ENCODE data around the gene COASY.

The COASY gene

GRCh38 chr17:42581744-42582270, 19.9 kb downstream of the COASY start:
- H3K9me3 Mint-ChIP-seq, result no peaks in the 10 kb centered on the region
- peaks cover 84% of the 10 kb centered on the region for H3K36me3 Mint-ChIP-seq (ENCODE audit: low read depth)
- H3K4me1 Mint-ChIP-seq (ENCODE audit: low read depth), result peaks cover 41% of the 10 kb centered on the region
- no peaks in the 10 kb centered on the region for H3K27me3 Mint-ChIP-seq
- no peak overlapping the region for H3K27ac Mint-ChIP-seq
- no peak overlapping the region for H3K4me3 Mint-ChIP-seq
- intact Hi-C loops (cut with micrococcal nuclease), result loop anchor here (10.0 kb wide), 1 partner anchor 123 kb away; no protein-coding TSS in a partner anchor

- Mint-ChIP-seq H3K27ac (peak overlapping the region; percentile 73), H3K4me1 (ENCODE audit: low read depth) (peaks cover 26% of the 10 kb centered on the region), H3K9me3 (no peaks in the 10 kb centered on the region), H3K4me3 (no peak overlapping the region), H3K36me3 (ENCODE audit: low read depth) (peaks cover 100% of the 10 kb centered on the region), H3K27me3 (no peaks in the 10 kb centered on the region)
- intact Hi-C loops (cut with micrococcal nuclease), result loop anchor here (10.0 kb wide), 1 partner anchor 120 kb away; no protein-coding TSS in a partner anchor
Measured at GRCh38 chr17:42584880-42585279, 22.9 kb downstream of the COASY start.

DNA sequence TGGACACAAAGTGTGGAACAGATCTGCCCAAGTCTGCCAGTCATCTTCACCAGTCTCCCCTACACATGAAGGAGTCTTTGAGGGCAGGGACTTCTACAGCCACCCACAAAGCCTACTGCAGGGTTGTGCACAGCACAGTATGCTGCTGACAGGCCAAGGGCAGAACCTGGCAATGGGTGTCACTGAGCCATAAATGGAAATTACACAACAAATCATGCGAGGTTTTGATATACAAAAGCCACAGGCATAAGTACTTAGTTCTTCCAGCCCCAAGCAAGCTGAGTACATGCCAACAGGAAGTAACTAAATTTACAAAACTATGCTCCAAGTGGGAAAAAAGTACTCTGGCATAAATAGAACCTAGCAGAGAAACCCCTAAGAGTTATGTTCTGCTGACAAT, 23.4 kb downstream of the COASY start:
- Mint-ChIP-seq H3K9me3 (no peaks in the 10 kb centered on the region), H3K27ac (peak overlapping the region; percentile 73), H3K36me3 (ENCODE audit: low read depth) (peaks cover 100% of the 10 kb centered on the region), H3K4me3 (no peak overlapping the region), H3K4me1 (ENCODE audit: low read depth) (peaks cover 26% of the 10 kb centered on the region), H3K27me3 (no peaks in the 10 kb centered on the region)
- intact Hi-C loops (cut with micrococcal nuclease), result loop anchor here (10.0 kb wide), 1 partner anchor 119 kb away; no protein-coding TSS in a partner anchor

DNA sequence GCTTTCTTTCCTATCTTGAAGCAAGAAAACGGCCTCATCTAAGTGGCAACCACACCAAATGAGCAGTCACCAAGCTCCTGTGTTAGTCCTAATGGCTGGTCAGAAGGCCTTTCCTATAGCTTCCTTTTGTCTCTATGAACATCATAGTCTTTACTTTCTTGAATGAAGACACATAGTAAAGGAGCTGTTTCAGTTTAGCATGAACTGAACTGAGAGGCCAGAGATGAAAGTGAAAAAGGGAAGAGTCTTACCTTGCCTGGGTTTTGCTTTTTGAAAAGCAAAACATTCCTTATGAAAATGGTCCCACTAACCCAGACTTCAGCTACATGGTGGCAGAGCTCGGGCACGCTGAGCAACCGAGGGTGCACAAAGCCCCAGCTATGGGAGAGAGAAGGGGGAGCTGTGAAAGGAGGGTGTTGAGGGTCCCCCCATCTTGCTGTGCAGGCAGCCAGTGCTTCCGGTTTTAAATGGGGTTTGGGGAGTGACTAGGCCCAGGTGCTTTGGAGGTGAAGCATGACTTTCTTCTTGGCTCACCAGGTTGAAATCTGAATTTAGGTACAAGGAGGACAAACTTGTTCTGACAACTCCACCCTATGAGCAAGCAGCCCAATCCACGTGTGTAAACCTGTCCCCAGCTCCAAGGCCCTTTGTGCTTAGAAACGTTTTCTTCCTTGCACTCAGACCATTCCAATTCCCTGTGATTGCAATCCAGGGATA, 24.7 kb downstream of the COASY start:
- H3K4me1 Mint-ChIP-seq (ENCODE audit: low read depth), result peaks cover 26% of the 10 kb centered on the region
- H3K4me3 Mint-ChIP-seq, result no peak overlapping the region
- no peaks in the 10 kb centered on the region for H3K27me3 Mint-ChIP-seq
- intact Hi-C loops (cut with micrococcal nuclease), result loop anchor here (10.0 kb wide), 1 partner anchor 118 kb away; no protein-coding TSS in a partner anchor
- peak overlapping the region; percentile 43 for H3K27ac Mint-ChIP-seq
- no peaks in the 10 kb centered on the region for H3K9me3 Mint-ChIP-seq
- peaks cover 100% of the 10 kb centered on the region for H3K36me3 Mint-ChIP-seq (ENCODE audit: low read depth)

GRCh38 chr17:42590886-42591285, 28.9 kb downstream of the COASY start:
- intact Hi-C loops (cut with micrococcal nuclease), result no loop called here
- Mint-ChIP-seq H3K36me3 (ENCODE audit: low read depth) (peaks cover 84% of the 10 kb centered on the region), H3K9me3 (no peaks in the 10 kb centered on the region), H3K4me3 (no peak overlapping the region), H3K4me1 (ENCODE audit: low read depth) (peaks cover 13% of the 10 kb centered on the region), H3K27me3 (no peaks in the 10 kb centered on the region), H3K27ac (no peak overlapping the region)

DNA sequence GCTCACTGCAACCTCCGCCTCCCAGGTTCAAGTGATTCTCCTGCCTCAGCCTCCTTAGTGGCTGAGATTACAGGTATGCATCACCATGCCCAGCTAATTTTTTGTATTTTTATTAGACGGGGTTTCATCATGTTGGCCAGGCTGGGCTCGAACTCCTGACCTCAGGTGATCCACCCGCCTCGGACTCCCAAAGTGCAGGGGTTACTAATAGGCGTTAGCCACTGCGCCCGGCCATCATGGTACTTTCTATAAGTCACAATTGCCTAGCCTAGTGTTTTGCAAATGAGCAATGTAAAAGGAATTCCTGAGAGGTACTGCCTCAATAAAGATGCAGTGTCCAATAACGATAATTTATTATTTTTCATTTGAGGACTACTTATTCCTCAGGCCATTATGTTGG, 29.5 kb downstream of the COASY start:
- Mint-ChIP-seq H3K4me1 (ENCODE audit: low read depth) (peaks cover 8% of the 10 kb centered on the region), H3K4me3 (no peak overlapping the region), H3K9me3 (no peaks in the 10 kb centered on the region), H3K36me3 (ENCODE audit: low read depth) (peaks cover 84% of the 10 kb centered on the region), H3K27me3 (no peaks in the 10 kb centered on the region), H3K27ac (no peak overlapping the region)
- intact Hi-C loops (cut with micrococcal nuclease), result no loop called here

DNA sequence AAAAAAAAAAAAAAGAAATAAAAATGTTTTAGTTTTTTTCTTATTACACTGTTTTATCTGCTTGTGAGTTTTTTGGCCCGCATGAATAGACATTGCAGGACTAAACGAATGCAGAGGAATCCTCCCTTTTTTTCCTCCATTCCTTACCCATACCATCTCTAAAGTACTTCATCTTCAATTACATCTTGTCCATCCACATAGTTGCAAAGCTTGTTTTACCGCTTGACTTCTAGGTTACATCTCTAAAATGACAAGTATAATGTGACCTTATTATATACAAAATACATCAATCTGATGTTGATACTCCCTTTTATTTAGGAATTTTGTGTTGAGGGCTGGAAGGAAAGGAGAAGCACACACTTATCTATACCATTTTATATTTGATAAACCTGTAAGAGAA, 34.4 kb downstream of the COASY start:
- Mint-ChIP-seq H3K4me1 (ENCODE audit: low read depth) (no peaks in the 10 kb centered on the region), H3K27me3 (no peaks in the 10 kb centered on the region), H3K36me3 (ENCODE audit: low read depth) (peaks cover 59% of the 10 kb centered on the region), H3K4me3 (no peak overlapping the region), H3K9me3 (no peaks in the 10 kb centered on the region), H3K27ac (no peak overlapping the region)
- intact Hi-C loops (cut with micrococcal nuclease), result no loop called here

- Mint-ChIP-seq H3K9me3 (no peaks in the 10 kb centered on the region), H3K27ac (no peak overlapping the region), H3K4me1 (ENCODE audit: low read depth) (no peaks in the 10 kb centered on the region), H3K36me3 (ENCODE audit: low read depth) (peaks cover 66% of the 10 kb centered on the region), H3K27me3 (no peaks in the 10 kb centered on the region), H3K4me3 (no peak overlapping the region)
- intact Hi-C loops (cut with micrococcal nuclease), result no loop called here
Measured at GRCh38 chr17:42598905-42599304, 37.0 kb downstream of the COASY start.

DNA sequence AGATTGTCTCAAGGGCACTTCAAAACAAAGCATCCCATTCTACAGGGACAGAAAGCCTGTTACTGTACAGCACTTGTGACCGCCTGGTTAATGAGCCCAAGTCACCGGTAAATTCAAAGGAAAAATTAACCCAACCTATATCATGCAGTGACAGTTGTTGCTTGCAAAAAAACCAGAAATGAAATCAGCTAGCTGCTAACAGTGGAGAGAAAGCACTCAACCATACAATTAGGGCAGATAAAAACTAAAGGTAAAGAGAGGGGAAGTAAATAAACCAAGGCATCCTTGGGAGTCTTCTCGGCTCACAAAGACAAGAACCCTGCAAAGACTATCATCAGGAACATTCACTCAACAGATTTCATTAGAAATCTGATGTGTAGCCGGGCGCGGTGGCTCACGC, 41.4 kb downstream of the COASY start:
- Mint-ChIP-seq H3K36me3 (ENCODE audit: low read depth) (peaks cover 64% of the 10 kb centered on the region), H3K27me3 (no peaks in the 10 kb centered on the region), H3K4me3 (no peak overlapping the region), H3K4me1 (ENCODE audit: low read depth) (peaks cover 23% of the 10 kb centered on the region), H3K9me3 (no peaks in the 10 kb centered on the region), H3K27ac (no peak overlapping the region)
- intact Hi-C loops (cut with micrococcal nuclease), result no loop called here

DNA sequence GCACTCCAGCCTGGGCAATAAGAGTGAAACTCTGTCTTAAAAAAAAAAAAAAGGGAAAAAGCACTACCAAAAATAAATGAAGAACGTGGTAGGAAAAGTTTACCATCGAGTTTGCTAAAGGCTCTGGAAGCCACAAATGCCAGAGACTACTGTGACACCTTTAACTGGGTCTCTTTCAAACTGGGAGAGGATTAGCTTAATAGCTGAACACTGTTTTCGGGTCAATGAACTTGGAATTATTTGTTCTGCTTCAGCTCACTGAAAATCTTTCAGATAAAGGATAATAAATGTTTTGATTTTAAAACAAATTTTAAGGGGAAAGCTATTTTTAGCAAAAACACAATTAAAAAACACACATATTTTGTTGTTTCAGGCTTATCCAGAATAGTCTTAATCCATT, 45.8 kb downstream of the COASY start:
- H3K27ac Mint-ChIP-seq, result no peak overlapping the region
- H3K4me1 Mint-ChIP-seq (ENCODE audit: low read depth), result peaks cover 27% of the 10 kb centered on the region
- H3K27me3 Mint-ChIP-seq, result no peaks in the 10 kb centered on the region
- no peak overlapping the region for H3K4me3 Mint-ChIP-seq
- peaks cover 69% of the 10 kb centered on the region for H3K36me3 Mint-ChIP-seq (ENCODE audit: low read depth)
- intact Hi-C loops (cut with micrococcal nuclease), result loop anchor here (1.0 to 2.0 kb wide), 2 partner anchors 29 to 72 kb away; no protein-coding TSS in a partner anchor
- H3K9me3 Mint-ChIP-seq, result no peaks in the 10 kb centered on the region

DNA sequence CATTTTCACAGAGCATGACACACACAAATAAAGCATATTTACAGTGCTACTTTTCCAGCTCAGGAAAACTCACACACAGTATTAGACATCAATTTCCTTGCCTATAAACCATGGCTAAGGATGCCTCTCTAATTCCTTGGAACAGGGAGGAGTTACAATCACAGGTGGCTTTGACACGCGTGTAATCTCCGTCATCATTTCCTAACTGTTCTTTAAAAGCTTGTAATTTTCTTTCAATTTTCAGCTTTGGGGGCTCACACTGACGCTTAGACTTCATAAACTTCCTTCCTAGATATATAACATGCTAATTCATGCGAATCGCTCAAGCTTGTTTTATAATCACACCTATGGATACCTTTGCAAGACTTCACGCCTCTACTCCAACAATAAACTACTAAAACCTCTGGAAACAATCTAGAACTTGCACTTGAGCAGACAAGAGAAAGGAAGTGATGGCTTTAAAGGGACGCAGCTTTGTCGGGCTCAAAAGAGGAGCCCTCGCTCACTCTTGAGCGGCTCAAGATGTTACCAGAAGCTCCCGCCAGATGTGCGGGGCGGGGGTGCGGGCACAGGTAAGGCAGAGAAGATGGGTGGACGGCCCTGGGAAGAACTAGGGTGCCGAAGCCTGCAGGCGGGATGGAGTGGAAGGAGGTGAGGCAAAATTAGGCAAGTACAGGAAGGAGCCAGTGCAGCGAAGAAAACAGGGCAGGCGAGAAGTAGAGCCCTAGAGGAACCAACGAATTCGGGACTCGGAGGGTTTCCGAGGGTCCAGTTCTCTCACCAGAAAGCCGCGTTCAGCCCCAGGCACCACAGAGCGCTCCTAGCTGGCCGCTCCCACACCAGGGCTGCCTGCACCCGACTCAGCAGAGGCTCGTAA, 46.6 kb downstream of the COASY start:
- intact Hi-C loops (cut with micrococcal nuclease), result loop anchor here (1.0 to 2.0 kb wide), 2 partner anchors 30 to 71 kb away; no protein-coding TSS in a partner anchor
- Mint-ChIP-seq H3K27me3 (no peaks in the 10 kb centered on the region), H3K27ac (peak overlapping the region; percentile 90), H3K9me3 (no peaks in the 10 kb centered on the region), H3K4me1 (ENCODE audit: low read depth) (peaks cover 27% of the 10 kb centered on the region), H3K4me3 (peak overlapping the region; percentile 99), H3K36me3 (ENCODE audit: low read depth) (peaks cover 68% of the 10 kb centered on the region)

- H3K36me3 Mint-ChIP-seq (ENCODE audit: low read depth), result peaks cover 68% of the 10 kb centered on the region
- peaks cover 26% of the 10 kb centered on the region for H3K4me1 Mint-ChIP-seq (ENCODE audit: low read depth)
- H3K27me3 Mint-ChIP-seq, result no peaks in the 10 kb centered on the region
- H3K9me3 Mint-ChIP-seq, result no peaks in the 10 kb centered on the region
- intact Hi-C loops (cut with micrococcal nuclease), result loop anchor here (2.0 kb wide), 1 partner anchor 30 kb away; no protein-coding TSS in a partner anchor
- peak within 1 kb of the TSS; percentile 90 for H3K27ac Mint-ChIP-seq
- peak within 1 kb of the TSS; percentile 99 for H3K4me3 Mint-ChIP-seq
Measured at GRCh38 chr17:42609182-42609813, 47.4 kb downstream of the COASY start, which contains the start of the genes RETREG3 and TUBG1. Gene RETREG3 (minus strand): TSS chr17:42609374. CDS start chr17:42609324, 50 bp downstream. Gene TUBG1 (plus strand): TSS chr17:42609683. CDS start chr17:42609738, 55 bp downstream.

Data from dendritic cell treated with granulocyte-macrophage colony-stimulating factor and Interleukin-4, amounts not matched to agents 40 ng/mL and 50 ng/mL, for 4 days (primary cell).